GM23338 (cell line): ENCODE data around the gene SMC4. TPM values are rescaled to one million over a fixed set of nuclear protein-coding genes. Genes with fewer than 3 reads are reported as not detected.

ENCODE experiments used
- ATAC-seq: fragments of 200-7000 bp; cut with Tn5 transposase; 3 replicates; pipeline ENCODE4 v1.9.1; 2020
- DNase-seq: peaks from one replicate; pipeline ENCODE4 v3.0.0-alpha.2; 2015; ENCODE audit warnings: low spot score
- H2AFZ ChIP-seq: fragments of 200-600 bp; sonication (generic); 2 replicates; pipeline ENCODE4 v1.8.0; 2016; ENCODE audit warnings: antibody characterized with exemption, mild to moderate bottlenecking, moderate library complexity
- H3F3A ChIP-seq: fragments of 200-600 bp; sonication (generic); replicated peaks from 2 replicates; pipeline ENCODE4 v1.8.0; 2017; ENCODE audit warnings: antibody characterized with exemption, mixed run types, low read depth
- H3K27ac ChIP-seq: fragments of 200-600 bp; sonication (generic); 2 replicates; pipeline ENCODE4 v1.6.1; 2016; ENCODE audit warnings: low read depth
- H3K27me3 ChIP-seq: fragments of 200-600 bp; sonication (generic); 2 replicates; pipeline ENCODE4 v1.8.0; 2016; ENCODE audit warnings: mild to moderate bottlenecking, mixed run types, moderate library complexity; ENCODE audit not compliant: insufficient read depth
- H3K36me3 ChIP-seq: fragments of 200-600 bp; sonication (generic); 2 replicates; pipeline ENCODE4 v1.8.0; 2016; ENCODE audit warnings: mild to moderate bottlenecking; ENCODE audit not compliant: insufficient read depth
- H3K4me1 ChIP-seq: fragments of 200-600 bp; sonication (generic); 2 replicates; pipeline ENCODE4 v1.8.0; 2016; ENCODE audit warnings: mild to moderate bottlenecking, moderate library complexity; ENCODE audit not compliant: insufficient read depth
- H3K4me2 ChIP-seq: fragments of 200-600 bp; sonication (generic); 2 replicates; pipeline ENCODE4 v1.7.1; 2017; ENCODE audit warnings: mixed run types
- H3K4me3 ChIP-seq: fragments of 200-600 bp; sonication (generic); 2 replicates; pipeline ENCODE4 v1.6.1; 2016; ENCODE audit warnings: mixed run types
- H3K79me2 ChIP-seq: fragments of 200-600 bp; sonication (generic); replicated peaks from 2 replicates; pipeline ENCODE4 v1.8.0; 2017; ENCODE audit warnings: mild to moderate bottlenecking; ENCODE audit not compliant: insufficient read depth
- H3K9me2 ChIP-seq: fragments of 200-600 bp; sonication (generic); 2 replicates; pipeline ENCODE4 v1.8.0; 2017; ENCODE audit not compliant: insufficient read depth
- H4K20me1 ChIP-seq: fragments of 200-600 bp; sonication (generic); replicated peaks from 2 replicates; pipeline ENCODE4 v1.8.0; 2017; ENCODE audit warnings: mild to moderate bottlenecking; ENCODE audit not compliant: insufficient read depth
- H3K27ac Mint-ChIP-seq: 2 replicates; pipeline ENCODE4 v1.8.0; 2020; ENCODE audit warnings: inconsistent platforms, mild to moderate bottlenecking, moderate library complexity, mixed read lengths
- H3K27me3 Mint-ChIP-seq: 3 replicates; pipeline ENCODE4 v1.8.0; 2022; ENCODE audit warnings: low read depth, mild to moderate bottlenecking, moderate library complexity, mixed read lengths, inconsistent platforms; ENCODE audit not compliant: insufficient read depth, poor library complexity
- H3K36me3 Mint-ChIP-seq: 3 replicates; pipeline ENCODE4 v1.8.0; 2021; ENCODE audit warnings: low read depth, mild to moderate bottlenecking, inconsistent platforms, moderate library complexity, mixed read lengths
- H3K4me1 Mint-ChIP-seq: 3 replicates; pipeline ENCODE4 v1.8.0; 2020; ENCODE audit warnings: mild to moderate bottlenecking, inconsistent platforms, mixed read lengths
- H3K4me3 Mint-ChIP-seq: 3 replicates; pipeline ENCODE4 v1.8.0; 2021; ENCODE audit warnings: moderate library complexity, mild to moderate bottlenecking, inconsistent platforms, mixed read lengths
- H3K9me3 Mint-ChIP-seq: 3 replicates; pipeline ENCODE4 v1.8.0; 2020; ENCODE audit warnings: moderate library complexity, mild to moderate bottlenecking, inconsistent platforms, mixed read lengths
- CREB1 ChIP-seq: fragments of 250-450 bp; sonication (Bioruptor Pico); IDR thresholded peaks from 2 replicates; pipeline ENCODE4 v1.5.0; 2020; ENCODE audit warnings: low read depth, mild to moderate bottlenecking, moderate library complexity
- ETS1 ChIP-seq: IDR thresholded peaks from 2 replicates; pipeline ENCODE4 v1.6.1; 2016; ENCODE audit warnings: antibody characterized with exemption
- EZH2 ChIP-seq: fragments of 200-600 bp; sonication (generic); IDR thresholded peaks from one replicate; pipeline ENCODE4 v1.8.0; 2017; ENCODE audit warnings: antibody characterized with exemption, mild to moderate bottlenecking, low read depth; ENCODE audit not compliant: unreplicated experiment
- EZH2phosphoT487 ChIP-seq: fragments of 200-600 bp; sonication (generic); IDR thresholded peaks from one replicate; pipeline ENCODE4 v1.8.1; 2018; ENCODE audit warnings: antibody characterized with exemption; ENCODE audit not compliant: unreplicated experiment
- JUNB ChIP-seq: IDR thresholded peaks from one replicate; pipeline ENCODE4 v1.6.1; 2016; ENCODE audit warnings: antibody characterized with exemption; ENCODE audit not compliant: unreplicated experiment
- NANOG ChIP-seq: IDR thresholded peaks from 2 replicates; pipeline ENCODE4 v1.6.1; 2016; ENCODE audit warnings: antibody characterized with exemption, borderline replicate concordance
- POLR2AphosphoS5 ChIP-seq: IDR thresholded peaks from 2 replicates; pipeline ENCODE4 v1.6.1; 2016; ENCODE audit warnings: antibody characterized with exemption, low read depth
- STAT1 ChIP-seq: IDR thresholded peaks from one replicate; pipeline ENCODE4 v1.6.1; 2016; ENCODE audit warnings: antibody characterized with exemption; ENCODE audit not compliant: unreplicated experiment
- ZNF114 ChIP-seq: fragments of 250-450 bp; sonication (Bioruptor Pico); IDR thresholded peaks from 2 replicates; pipeline ENCODE4 v1.5.0; 2020; ENCODE audit warnings: mild to moderate bottlenecking, moderate library complexity
- ZNF331 ChIP-seq: fragments of 250-450 bp; sonication (Bioruptor Pico); IDR thresholded peaks from 2 replicates; pipeline ENCODE4 v1.5.0; 2020; ENCODE audit warnings: low read depth, mild to moderate bottlenecking, moderate library complexity
- polyA plus RNA-seq: library from polyadenylated mRNA; unstranded; fragments of >200 nt; fragmentation: Nextera tagmentation; extraction: Ambion mirVana; gene quantifications from 2 replicates; pipeline ENCODE4 v1.2.1, GENCODE V29; 2016
- total RNA-seq: library from RNA; depleted of rRNA; stranded (reverse); fragments of >200 nt; shearing (Covaris generic); gene quantifications from 2 replicates; pipeline ENCODE4 v1.2.3, GENCODE V29; 2014
- TF ChIP-seq, protein P1 (sequence below): fragments of 250-450 bp; sonication (Bioruptor Pico); IDR thresholded peaks from 2 replicates; pipeline ENCODE4 v1.5.0; 2020; ENCODE audit warnings: mild to moderate bottlenecking, moderate library complexity
- TF ChIP-seq, protein P2 (sequence below), 2 experiments: fragments of 200-600 bp in 1 of 2; sonication (generic) in 1 of 2; conservative IDR thresholded peaks; 2 replicates each; pipeline versions ENCODE4 v1.5.1 to v1.6.1; 2016 to 2017; ENCODE audit warnings: antibody characterized with exemption in 2 of 2, low read depth in 2 of 2, mild to moderate bottlenecking in 2 of 2, moderate library complexity in 1 of 2
- TF ChIP-seq, protein P3 (sequence below): IDR thresholded peaks from one replicate; pipeline ENCODE4 v1.6.1; 2018; ENCODE audit warnings: antibody characterized with exemption; ENCODE audit not compliant: unreplicated experiment

SMC4 gene
- total and polyA plus RNA-seq, 2 experiments from 2014 or later: 167 to 412 TPM

DNA sequence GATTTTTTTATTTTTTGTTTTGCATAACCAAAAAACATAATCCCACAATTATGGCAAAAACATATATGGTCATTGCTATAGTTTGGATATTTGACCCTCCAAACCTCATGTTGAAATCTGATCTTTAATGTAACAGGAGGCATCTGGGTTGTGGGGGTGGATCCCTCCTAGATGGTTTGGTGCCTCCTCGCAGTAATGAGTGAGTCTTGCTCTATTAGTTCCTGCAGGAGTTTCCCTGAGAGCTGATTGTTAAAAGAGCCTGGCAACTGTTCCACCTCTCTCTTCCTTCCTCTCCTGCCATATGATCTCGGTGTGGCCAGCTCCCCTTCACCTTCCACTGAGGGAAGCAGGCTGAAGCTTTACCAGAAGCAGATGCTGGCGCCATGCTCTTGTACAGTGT lies 83.3 kb downstream of the SMC4 start:
- H3K4me1 Mint-ChIP-seq: peaks cover 3% of the 10 kb centered on the region; the same call in 1 of the 3 replicates
- Histone ChIP-seq H3K4me3 (no peak overlapping the region), H3K9me2 (no peaks in the 10 kb centered on the region), H3K4me2 (no peak overlapping the region), H3K27ac (no peak overlapping the region), H3K27me3 (no peaks in the 10 kb centered on the region), H3K79me2 (no peaks in the 10 kb centered on the region), H4K20me1 (no peaks in the 10 kb centered on the region), H3K36me3 (no peaks in the 10 kb centered on the region), H2AFZ (no peak overlapping the region), H3K4me1 (no peaks in the 10 kb centered on the region), H3F3A (no peaks in the 10 kb centered on the region)
- peaks cover 4% of the 10 kb centered on the region for H3K27me3 Mint-ChIP-seq
- no peak for TF ChIP-seq ETS1
- no peak for TF ChIP-seq CREB1 (CRISPR knock-in tag)
- no peak for TF ChIP-seq POLR2AphosphoS5
- TF ChIP-seq JUNB: no peak
- no peak for TF ChIP-seq STAT1
- TF ChIP-seq ZNF114 (CRISPR knock-in tag): no peak
- no peak for TF ChIP-seq EZH2phosphoT487
- TF ChIP-seq, protein P1, sequence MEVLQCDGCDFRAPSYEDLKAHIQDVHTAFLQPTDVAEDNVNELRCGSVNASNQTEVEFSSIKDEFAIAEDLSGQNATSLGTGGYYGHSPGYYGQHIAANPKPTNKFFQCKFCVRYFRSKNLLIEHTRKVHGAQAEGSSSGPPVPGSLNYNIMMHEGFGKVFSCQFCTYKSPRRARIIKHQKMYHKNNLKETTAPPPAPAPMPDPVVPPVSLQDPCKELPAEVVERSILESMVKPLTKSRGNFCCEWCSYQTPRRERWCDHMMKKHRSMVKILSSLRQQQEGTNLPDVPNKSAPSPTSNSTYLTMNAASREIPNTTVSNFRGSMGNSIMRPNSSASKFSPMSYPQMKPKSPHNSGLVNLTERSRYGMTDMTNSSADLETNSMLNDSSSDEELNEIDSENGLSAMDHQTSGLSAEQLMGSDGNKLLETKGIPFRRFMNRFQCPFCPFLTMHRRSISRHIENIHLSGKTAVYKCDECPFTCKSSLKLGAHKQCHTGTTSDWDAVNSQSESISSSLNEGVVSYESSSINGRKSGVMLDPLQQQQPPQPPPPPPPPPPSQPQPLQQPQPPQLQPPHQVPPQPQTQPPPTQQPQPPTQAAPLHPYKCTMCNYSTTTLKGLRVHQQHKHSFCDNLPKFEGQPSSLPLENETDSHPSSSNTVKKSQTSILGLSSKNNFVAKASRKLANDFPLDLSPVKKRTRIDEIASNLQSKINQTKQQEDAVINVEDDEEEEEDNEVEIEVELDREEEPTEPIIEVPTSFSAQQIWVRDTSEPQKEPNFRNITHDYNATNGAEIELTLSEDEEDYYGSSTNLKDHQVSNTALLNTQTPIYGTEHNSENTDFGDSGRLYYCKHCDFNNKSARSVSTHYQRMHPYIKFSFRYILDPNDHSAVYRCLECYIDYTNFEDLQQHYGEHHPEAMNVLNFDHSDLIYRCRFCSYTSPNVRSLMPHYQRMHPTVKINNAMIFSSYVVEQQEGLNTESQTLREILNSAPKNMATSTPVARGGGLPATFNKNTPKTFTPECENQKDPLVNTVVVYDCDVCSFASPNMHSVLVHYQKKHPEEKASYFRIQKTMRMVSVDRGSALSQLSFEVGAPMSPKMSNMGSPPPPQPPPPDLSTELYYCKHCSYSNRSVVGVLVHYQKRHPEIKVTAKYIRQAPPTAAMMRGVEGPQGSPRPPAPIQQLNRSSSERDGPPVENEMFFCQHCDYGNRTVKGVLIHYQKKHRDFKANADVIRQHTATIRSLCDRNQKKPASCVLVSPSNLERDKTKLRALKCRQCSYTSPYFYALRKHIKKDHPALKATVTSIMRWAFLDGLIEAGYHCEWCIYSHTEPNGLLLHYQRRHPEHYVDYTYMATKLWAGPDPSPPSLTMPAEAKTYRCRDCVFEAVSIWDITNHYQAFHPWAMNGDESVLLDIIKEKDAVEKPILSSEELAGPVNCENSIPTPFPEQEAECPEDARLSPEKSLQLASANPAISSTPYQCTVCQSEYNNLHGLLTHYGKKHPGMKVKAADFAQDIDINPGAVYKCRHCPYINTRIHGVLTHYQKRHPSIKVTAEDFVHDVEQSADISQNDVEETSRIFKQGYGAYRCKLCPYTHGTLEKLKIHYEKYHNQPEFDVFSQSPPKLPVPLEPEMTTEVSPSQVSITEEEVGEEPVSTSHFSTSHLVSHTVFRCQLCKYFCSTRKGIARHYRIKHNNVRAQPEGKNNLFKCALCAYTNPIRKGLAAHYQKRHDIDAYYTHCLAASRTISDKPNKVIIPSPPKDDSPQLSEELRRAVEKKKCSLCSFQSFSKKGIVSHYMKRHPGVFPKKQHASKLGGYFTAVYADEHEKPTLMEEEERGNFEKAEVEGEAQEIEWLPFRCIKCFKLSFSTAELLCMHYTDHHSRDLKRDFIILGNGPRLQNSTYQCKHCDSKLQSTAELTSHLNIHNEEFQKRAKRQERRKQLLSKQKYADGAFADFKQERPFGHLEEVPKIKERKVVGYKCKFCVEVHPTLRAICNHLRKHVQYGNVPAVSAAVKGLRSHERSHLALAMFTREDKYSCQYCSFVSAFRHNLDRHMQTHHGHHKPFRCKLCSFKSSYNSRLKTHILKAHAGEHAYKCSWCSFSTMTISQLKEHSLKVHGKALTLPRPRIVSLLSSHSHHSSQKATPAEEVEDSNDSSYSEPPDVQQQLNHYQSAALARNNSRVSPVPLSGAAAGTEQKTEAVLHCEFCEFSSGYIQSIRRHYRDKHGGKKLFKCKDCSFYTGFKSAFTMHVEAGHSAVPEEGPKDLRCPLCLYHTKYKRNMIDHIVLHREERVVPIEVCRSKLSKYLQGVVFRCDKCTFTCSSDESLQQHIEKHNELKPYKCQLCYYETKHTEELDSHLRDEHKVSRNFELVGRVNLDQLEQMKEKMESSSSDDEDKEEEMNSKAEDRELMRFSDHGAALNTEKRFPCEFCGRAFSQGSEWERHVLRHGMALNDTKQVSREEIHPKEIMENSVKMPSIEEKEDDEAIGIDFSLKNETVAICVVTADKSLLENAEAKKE (CRISPR knock-in tag): no peak
- TF ChIP-seq NANOG: no peak
- no peak for TF ChIP-seq EZH2
- TF ChIP-seq ZNF331: no peak
- TF ChIP-seq, protein P2, sequence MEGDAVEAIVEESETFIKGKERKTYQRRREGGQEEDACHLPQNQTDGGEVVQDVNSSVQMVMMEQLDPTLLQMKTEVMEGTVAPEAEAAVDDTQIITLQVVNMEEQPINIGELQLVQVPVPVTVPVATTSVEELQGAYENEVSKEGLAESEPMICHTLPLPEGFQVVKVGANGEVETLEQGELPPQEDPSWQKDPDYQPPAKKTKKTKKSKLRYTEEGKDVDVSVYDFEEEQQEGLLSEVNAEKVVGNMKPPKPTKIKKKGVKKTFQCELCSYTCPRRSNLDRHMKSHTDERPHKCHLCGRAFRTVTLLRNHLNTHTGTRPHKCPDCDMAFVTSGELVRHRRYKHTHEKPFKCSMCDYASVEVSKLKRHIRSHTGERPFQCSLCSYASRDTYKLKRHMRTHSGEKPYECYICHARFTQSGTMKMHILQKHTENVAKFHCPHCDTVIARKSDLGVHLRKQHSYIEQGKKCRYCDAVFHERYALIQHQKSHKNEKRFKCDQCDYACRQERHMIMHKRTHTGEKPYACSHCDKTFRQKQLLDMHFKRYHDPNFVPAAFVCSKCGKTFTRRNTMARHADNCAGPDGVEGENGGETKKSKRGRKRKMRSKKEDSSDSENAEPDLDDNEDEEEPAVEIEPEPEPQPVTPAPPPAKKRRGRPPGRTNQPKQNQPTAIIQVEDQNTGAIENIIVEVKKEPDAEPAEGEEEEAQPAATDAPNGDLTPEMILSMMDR (conservative IDR thresholded peaks at IDR 0.05; ENCODE audit: low read depth in 2 of 2): no peak
- TF ChIP-seq, protein P3, sequence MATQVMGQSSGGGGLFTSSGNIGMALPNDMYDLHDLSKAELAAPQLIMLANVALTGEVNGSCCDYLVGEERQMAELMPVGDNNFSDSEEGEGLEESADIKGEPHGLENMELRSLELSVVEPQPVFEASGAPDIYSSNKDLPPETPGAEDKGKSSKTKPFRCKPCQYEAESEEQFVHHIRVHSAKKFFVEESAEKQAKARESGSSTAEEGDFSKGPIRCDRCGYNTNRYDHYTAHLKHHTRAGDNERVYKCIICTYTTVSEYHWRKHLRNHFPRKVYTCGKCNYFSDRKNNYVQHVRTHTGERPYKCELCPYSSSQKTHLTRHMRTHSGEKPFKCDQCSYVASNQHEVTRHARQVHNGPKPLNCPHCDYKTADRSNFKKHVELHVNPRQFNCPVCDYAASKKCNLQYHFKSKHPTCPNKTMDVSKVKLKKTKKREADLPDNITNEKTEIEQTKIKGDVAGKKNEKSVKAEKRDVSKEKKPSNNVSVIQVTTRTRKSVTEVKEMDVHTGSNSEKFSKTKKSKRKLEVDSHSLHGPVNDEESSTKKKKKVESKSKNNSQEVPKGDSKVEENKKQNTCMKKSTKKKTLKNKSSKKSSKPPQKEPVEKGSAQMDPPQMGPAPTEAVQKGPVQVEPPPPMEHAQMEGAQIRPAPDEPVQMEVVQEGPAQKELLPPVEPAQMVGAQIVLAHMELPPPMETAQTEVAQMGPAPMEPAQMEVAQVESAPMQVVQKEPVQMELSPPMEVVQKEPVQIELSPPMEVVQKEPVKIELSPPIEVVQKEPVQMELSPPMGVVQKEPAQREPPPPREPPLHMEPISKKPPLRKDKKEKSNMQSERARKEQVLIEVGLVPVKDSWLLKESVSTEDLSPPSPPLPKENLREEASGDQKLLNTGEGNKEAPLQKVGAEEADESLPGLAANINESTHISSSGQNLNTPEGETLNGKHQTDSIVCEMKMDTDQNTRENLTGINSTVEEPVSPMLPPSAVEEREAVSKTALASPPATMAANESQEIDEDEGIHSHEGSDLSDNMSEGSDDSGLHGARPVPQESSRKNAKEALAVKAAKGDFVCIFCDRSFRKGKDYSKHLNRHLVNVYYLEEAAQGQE: no peak
- H3K9me3 Mint-ChIP-seq: no peaks in the 10 kb centered on the region
- no peak overlapping the region for H3K4me3 Mint-ChIP-seq
- no peak for DNase-seq
- H3K27ac Mint-ChIP-seq: no peak overlapping the region
- ATAC-seq: no peak
- no peaks in the 10 kb centered on the region for H3K36me3 Mint-ChIP-seq
